SK-N-SH treated with all-trans-retinoic acid at 6 μM for 48 hours (cell line): Measurements from ENCODE around the gene NOTCH2.

Source experiments
- BACH2 ChIP-seq: fragments of 250-450 bp; sonication (Bioruptor Pico); IDR thresholded peaks from 2 replicates; pipeline ENCODE4 v1.9.0; 2021; ENCODE audit warnings: mild to moderate bottlenecking, borderline replicate concordance
- RARB ChIP-seq: fragments of 250-450 bp; sonication (Bioruptor Pico); IDR thresholded peaks from 2 replicates; pipeline ENCODE4 v1.8.0; 2021; ENCODE audit warnings: mild to moderate bottlenecking, moderate library complexity

GRCh38 chr1:119919241-119919640 is 150.2 kb downstream of the NOTCH2 start:
- TF ChIP-seq RARB (no peak), BACH2 (CRISPR knock-in tag) (no peak)
